Effector memory CD4-positive, alpha-beta T cell (primary cell): ENCODE data around the gene FANCE.

Experiments
- DNase-seq, 3 donors: peaks; one replicate each; pipeline ENCODE4 v3.0.0-alpha.2; 2020
- H3K27ac ChIP-seq: 2 replicates; pipeline ENCODE4 v1.7.0; 2013; ENCODE audit warnings: mild to moderate bottlenecking, low read length, moderate library complexity; ENCODE audit not compliant: insufficient read depth, poor library complexity, severe bottlenecking
- H3K27me3 ChIP-seq: replicated peaks from 2 replicates; pipeline ENCODE4 v1.7.0; 2013; ENCODE audit warnings: mild to moderate bottlenecking, low read length; ENCODE audit not compliant: insufficient read depth, control insufficient read depth, poor library complexity, severe bottlenecking
- H3K36me3 ChIP-seq: 2 replicates; pipeline ENCODE4 v1.7.0; 2013; ENCODE audit warnings: mild to moderate bottlenecking, low read length, moderate library complexity; ENCODE audit not compliant: control insufficient read depth, insufficient read depth
- H3K4me1 ChIP-seq: 2 replicates; pipeline ENCODE4 v1.7.0; 2013; ENCODE audit warnings: low read length, mild to moderate bottlenecking; ENCODE audit not compliant: control insufficient read depth, insufficient read depth, poor library complexity, severe bottlenecking
- H3K4me3 ChIP-seq: 2 replicates; pipeline ENCODE4 v1.7.0; 2013; ENCODE audit warnings: low read length, low read depth, mild to moderate bottlenecking; ENCODE audit not compliant: insufficient read depth, poor library complexity, severe bottlenecking
- H3K9me3 ChIP-seq: 2 replicates; pipeline ENCODE4 v1.7.0; 2013; ENCODE audit warnings: mild to moderate bottlenecking, low read length, moderate library complexity; ENCODE audit not compliant: control insufficient read depth

Gene FANCE

DNA sequence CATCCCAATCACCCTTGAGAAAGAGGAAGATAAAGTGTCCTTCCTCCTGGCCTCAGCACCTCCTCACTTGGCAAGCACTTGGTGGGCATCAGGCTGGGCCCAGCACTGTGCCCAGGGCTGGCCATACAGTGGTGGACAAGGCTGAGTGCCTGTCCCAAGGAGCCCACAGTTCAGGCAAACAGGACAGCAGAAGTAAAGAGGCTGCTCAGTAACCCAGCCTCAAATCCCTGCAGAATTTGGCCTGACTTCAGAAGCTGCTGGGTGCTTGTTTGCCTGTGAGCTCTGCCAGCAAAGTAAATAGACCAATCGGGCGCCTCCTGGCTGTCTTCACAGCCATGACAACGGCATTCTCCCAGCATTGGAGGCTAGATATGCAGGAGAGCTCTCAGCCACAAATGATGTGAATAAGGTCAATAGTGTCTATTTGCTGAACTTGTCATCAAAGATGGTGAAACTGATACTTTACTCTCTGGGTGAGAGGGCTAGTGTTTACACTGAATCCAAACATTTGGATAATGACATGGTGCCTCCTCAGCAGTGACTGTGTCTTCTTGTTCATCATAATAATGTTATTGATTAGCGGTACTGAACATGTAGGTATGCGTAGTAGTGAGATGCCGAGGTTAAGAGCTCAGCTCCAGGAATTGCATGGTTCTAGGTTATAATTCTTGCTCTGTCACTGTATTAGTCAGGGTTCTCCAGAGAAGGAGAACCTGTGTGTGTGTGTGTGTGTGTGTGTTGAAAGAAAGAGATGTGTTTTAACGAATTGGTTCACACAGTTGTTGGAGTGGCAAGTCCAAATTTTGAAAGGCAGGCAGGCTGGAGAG lies 36.9 kb upstream of the FANCE start:
- H3K36me3 ChIP-seq: peaks cover 29% of the 10 kb centered on the region

DNA sequence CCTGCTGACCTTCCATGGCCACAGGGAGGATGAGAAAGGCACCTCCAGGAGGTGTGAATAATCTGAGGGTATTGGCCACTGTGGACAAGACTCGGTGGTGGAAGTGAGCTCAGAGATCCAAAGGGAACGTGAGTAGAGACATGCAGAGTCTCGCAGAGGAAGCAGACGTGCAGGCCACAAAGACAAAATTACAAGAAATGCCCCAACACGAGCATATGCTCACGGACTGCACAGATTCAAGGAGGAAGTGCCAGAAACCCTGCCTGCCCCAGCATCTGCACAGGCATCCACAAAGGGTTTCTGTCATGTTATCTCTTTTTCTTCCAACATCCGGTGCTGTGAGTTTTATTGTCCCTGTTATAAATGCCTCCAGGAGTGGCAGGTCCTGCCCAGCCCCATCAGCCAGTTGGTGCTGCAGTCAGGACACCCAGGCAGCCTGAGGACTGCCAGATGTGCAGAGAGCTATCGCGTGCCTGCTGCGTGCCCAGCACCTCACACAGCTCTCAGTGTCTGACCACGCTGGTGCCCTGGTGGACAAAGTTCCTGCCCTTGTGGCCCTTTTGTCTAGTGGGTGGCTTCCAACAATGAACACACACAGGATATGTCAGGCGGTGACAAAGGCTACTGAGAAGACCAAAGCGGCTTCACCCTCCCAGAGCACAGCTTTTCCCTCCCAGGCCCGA lies 34.0 kb upstream of the FANCE start:
- peaks cover 13% of the 10 kb centered on the region for H3K4me1 ChIP-seq
- H3K4me3 ChIP-seq: no peak overlapping the region
- peaks cover 31% of the 10 kb centered on the region for H3K36me3 ChIP-seq
- DNase-seq: no peak
- H3K9me3 ChIP-seq: no peaks in the 10 kb centered on the region
- H3K27me3 ChIP-seq: no peaks in the 10 kb centered on the region
- H3K27ac ChIP-seq: no peak overlapping the region

More for the DNA sequence above, 36.9 kb upstream of the FANCE start:
- peaks cover 13% of the 10 kb centered on the region for H3K4me1 ChIP-seq
- H3K27me3 ChIP-seq: no peaks in the 10 kb centered on the region
- no peak overlapping the region for H3K27ac ChIP-seq
- no peak for DNase-seq
- no peak overlapping the region for H3K4me3 ChIP-seq
- no peaks in the 10 kb centered on the region for H3K9me3 ChIP-seq

GRCh38 chr6:35419417-35419816 lies 32.7 kb upstream of the FANCE start:
- DNase-seq: no peak
- peaks cover 35% of the 10 kb centered on the region for H3K36me3 ChIP-seq
- H3K27ac ChIP-seq: no peak overlapping the region
- no peaks in the 10 kb centered on the region for H3K27me3 ChIP-seq
- no peak overlapping the region for H3K4me3 ChIP-seq
- H3K4me1 ChIP-seq: peaks cover 13% of the 10 kb centered on the region
- H3K9me3 ChIP-seq: no peaks in the 10 kb centered on the region

- no peak overlapping the region for H3K4me3 ChIP-seq
- peaks cover 40% of the 10 kb centered on the region for H3K36me3 ChIP-seq
- peaks cover 13% of the 10 kb centered on the region for H3K4me1 ChIP-seq
- H3K27ac ChIP-seq: no peak overlapping the region
- no peaks in the 10 kb centered on the region for H3K27me3 ChIP-seq
- no peaks in the 10 kb centered on the region for H3K9me3 ChIP-seq
- no peak for DNase-seq
These were observed 32.2 kb upstream of the FANCE start for GRCh38 chr6:35419961-35420360.

GRCh38 chr6:35425284-35425683 lies 26.9 kb upstream of the FANCE start:
- Histone ChIP-seq H3K27ac (no peak overlapping the region), H3K27me3 (no peaks in the 10 kb centered on the region), H3K9me3 (peaks cover 4% of the 10 kb centered on the region), H3K4me1 (no peaks in the 10 kb centered on the region), H3K4me3 (no peak overlapping the region), H3K36me3 (peaks cover 44% of the 10 kb centered on the region)
- no peak for DNase-seq

GRCh38 chr6:35426074-35426473 lies 26.1 kb upstream of the FANCE start:
- Histone ChIP-seq H3K9me3 (peaks cover 4% of the 10 kb centered on the region), H3K27me3 (no peaks in the 10 kb centered on the region), H3K4me1 (no peaks in the 10 kb centered on the region), H3K36me3 (peaks cover 41% of the 10 kb centered on the region), H3K4me3 (no peak overlapping the region), H3K27ac (no peak overlapping the region)
- no peak for DNase-seq

DNA sequence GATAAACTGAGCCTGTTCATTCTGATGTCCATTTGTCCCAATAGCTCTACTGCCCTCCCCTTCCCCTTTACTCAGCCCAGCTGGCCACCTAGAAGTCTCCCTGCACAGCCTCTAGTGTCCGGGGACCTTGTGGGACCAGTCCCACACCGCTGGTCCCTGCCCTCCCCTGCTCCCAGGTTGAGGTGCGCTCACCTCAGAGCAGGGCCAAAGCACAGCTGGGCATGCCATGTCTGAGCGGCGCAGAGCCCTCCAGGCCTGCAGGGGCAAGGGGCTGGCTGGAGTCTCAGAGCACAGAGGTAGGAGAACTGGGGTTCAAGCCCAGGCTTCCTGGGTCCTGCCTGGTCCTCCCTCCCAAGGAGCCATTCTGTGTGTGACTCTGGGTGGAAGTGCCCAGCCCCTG lies 24.7 kb upstream of the FANCE start:
- H3K27ac ChIP-seq: no peak overlapping the region
- H3K27me3 ChIP-seq: no peaks in the 10 kb centered on the region
- peaks cover 4% of the 10 kb centered on the region for H3K9me3 ChIP-seq
- no peak overlapping the region for H3K4me3 ChIP-seq
- peaks cover 32% of the 10 kb centered on the region for H3K36me3 ChIP-seq
- no peaks in the 10 kb centered on the region for H3K4me1 ChIP-seq
- DNase-seq: no peak

GRCh38 chr6:35427851-35428321 lies 24.3 kb upstream of the FANCE start:
- DNase-seq: no peak
- Histone ChIP-seq H3K4me3 (no peak overlapping the region), H3K36me3 (peaks cover 30% of the 10 kb centered on the region), H3K4me1 (no peaks in the 10 kb centered on the region), H3K9me3 (peaks cover 4% of the 10 kb centered on the region), H3K27ac (no peak overlapping the region), H3K27me3 (no peaks in the 10 kb centered on the region)

GRCh38 chr6:35428421-35429149 lies 23.6 kb upstream of the FANCE start:
- H3K27ac ChIP-seq: no peak overlapping the region
- H3K4me1 ChIP-seq: no peaks in the 10 kb centered on the region
- no peak overlapping the region for H3K4me3 ChIP-seq
- DNase-seq: no peak
- H3K36me3 ChIP-seq: peaks cover 30% of the 10 kb centered on the region
- H3K27me3 ChIP-seq: no peaks in the 10 kb centered on the region
- H3K9me3 ChIP-seq: peaks cover 4% of the 10 kb centered on the region
